Endothelial cell of umbilical vein (primary cell): ENCODE results near the gene CCDC30. TPM values are rescaled to one million over a fixed set of nuclear protein-coding genes. Genes with fewer than 3 reads are reported as not detected.

Experiments
- BruUV-seq: library from RNA; stranded (reverse); fragments of 400-500 nt; replicated peaks from 2 replicates; lab custom pipeline; 2021; lab: Mats Ljungman, UMichigan
- CTCF ChIA-PET: fragments of 300-600, 350-600 bp; sonication (Branson Sonifier 250); formaldehyde crosslinking; loops from one replicate; lab custom pipeline; 2021; ENCODE audit warnings: antibody characterized with exemption, inconsistent platforms; lab: Charles Lee
- POLR2A ChIA-PET: fragments of 300-600, 350-600 bp; sonication (Branson Sonifier 250); formaldehyde crosslinking; loops from one replicate; lab custom pipeline; 2021; ENCODE audit warnings: antibody characterized with exemption, inconsistent platforms; lab: Charles Lee
- DNase-seq: peaks from one replicate; pipeline ENCODE4 v3.0.0-alpha.2; 2011; ENCODE audit warnings: low read depth, low spot score
- FAIRE-seq: peaks from 2 replicates; lab custom pipeline; 2011; peaks lifted over from hg19 to GRCh38; lab: Jason Lieb, UNC
- H2AFZ ChIP-seq: 2 replicates; pipeline ENCODE4 v1.6.0; 2012; ENCODE audit warnings: low read depth, low read length, control low read depth, inconsistent platforms
- H3K27ac ChIP-seq: 2 replicates; pipeline ENCODE4 v1.5.1; 2011; ENCODE audit warnings: low read depth, mild to moderate bottlenecking, control low read depth, low read length, moderate library complexity; ENCODE audit not compliant: insufficient read depth
- H3K27me3 ChIP-seq, 2 experiments: 2 replicates each; pipeline versions ENCODE4 v1.6.0 to v1.6.1; 2011; ENCODE audit warnings: low read length in 2 of 2, mixed read lengths in 1 of 2; ENCODE audit not compliant: control insufficient read depth in 2 of 2, insufficient read depth in 2 of 2
- H3K36me3 ChIP-seq, 2 experiments: 2 replicates in 1 of 2; 3 replicates in 1 of 2; pipeline ENCODE4 v1.5.1; 2011; ENCODE audit warnings: low read length in 2 of 2, mild to moderate bottlenecking in 1 of 2, moderate library complexity in 1 of 2; ENCODE audit not compliant: control insufficient read depth in 2 of 2, insufficient read depth in 2 of 2; ENCODE audit errors: extremely low read depth in 1 of 2
- H3K4me1 ChIP-seq: 3 replicates; pipeline ENCODE4 v1.5.1; 2011; ENCODE audit warnings: mild to moderate bottlenecking, low read length; ENCODE audit not compliant: control insufficient read depth, insufficient read depth; ENCODE audit errors: extremely low read depth
- H3K4me2 ChIP-seq: 2 replicates; pipeline ENCODE4 v1.6.1; 2011; ENCODE audit warnings: low read length, control low read depth, mixed read lengths; ENCODE audit not compliant: insufficient read depth
- H3K4me3 ChIP-seq, 3 experiments: fragments of 200-600 bp in 1 of 3; sonication (generic), shearing (Covaris generic) in 1 of 3; replicated peaks in 1 of 3; 2 replicates each; pipeline ENCODE4 v1.5.1; 2011 to 2016; ENCODE audit warnings: control low read depth in 3 of 3, low read length in 3 of 3, mild to moderate bottlenecking in 2 of 3, inconsistent platforms in 1 of 3, low read depth in 1 of 3, moderate library complexity in 1 of 3; ENCODE audit not compliant: insufficient read depth in 1 of 3
- H3K79me2 ChIP-seq: 2 replicates; pipeline ENCODE4 v1.6.0; 2012; ENCODE audit warnings: low read length, inconsistent platforms; ENCODE audit not compliant: control insufficient read depth, insufficient read depth
- H3K9ac ChIP-seq: replicated peaks from 2 replicates; pipeline ENCODE3; 2011; ENCODE audit warnings: low read length, control low read depth; ENCODE audit not compliant: insufficient read depth; ENCODE audit errors: extremely low read depth
- H3K9me1 ChIP-seq: replicated peaks from 3 replicates; pipeline ENCODE4 v1.6.0; 2011; ENCODE audit warnings: mild to moderate bottlenecking, low read length; ENCODE audit not compliant: control insufficient read depth, insufficient read depth; ENCODE audit errors: extremely low read depth
- H3K9me3 ChIP-seq: replicated peaks from 2 replicates; pipeline ENCODE4 v1.5.1; 2012; ENCODE audit warnings: low read length, inconsistent platforms; ENCODE audit not compliant: control insufficient read depth, insufficient read depth
- H4K20me1 ChIP-seq: replicated peaks from 2 replicates; pipeline ENCODE3; 2011; ENCODE audit warnings: mild to moderate bottlenecking, low read length; ENCODE audit not compliant: control insufficient read depth, insufficient read depth; ENCODE audit errors: extremely low read depth
- CTCF ChIP-seq, 2 donors: IDR thresholded peaks; 1 replicate in 1 of 2; 2 replicates in 1 of 2; pipeline ENCODE4 v1.5.1; 2011; ENCODE audit warnings: low read length in 2 of 2, mild to moderate bottlenecking in 2 of 2, moderate library complexity in 2 of 2, control low read depth in 1 of 2, inconsistent platforms in 1 of 2, low read depth in 1 of 2; ENCODE audit not compliant: insufficient read depth in 1 of 2; ENCODE audit errors: extremely low read depth in 1 of 2
- EZH2 ChIP-seq: IDR thresholded peaks from 2 replicates; pipeline ENCODE4 v1.6.1; 2012; ENCODE audit warnings: borderline replicate concordance, low read depth, mild to moderate bottlenecking, moderate library complexity, low read length, inconsistent platforms; ENCODE audit not compliant: severe bottlenecking
- FOS ChIP-seq: IDR thresholded peaks from 2 replicates; pipeline ENCODE4 v1.6.1; 2011; ENCODE audit warnings: mild to moderate bottlenecking, low read length, moderate library complexity, borderline replicate concordance; ENCODE audit not compliant: insufficient read depth
- GATA2 ChIP-seq: IDR thresholded peaks from 2 replicates; pipeline ENCODE4 v1.7.0; 2011; ENCODE audit warnings: low read depth, mild to moderate bottlenecking, moderate library complexity, mixed read lengths, low read length; ENCODE audit not compliant: insufficient read length, insufficient read depth
- JUN ChIP-seq: IDR thresholded peaks from 2 replicates; pipeline ENCODE4 v1.6.1; 2011; ENCODE audit warnings: borderline replicate concordance, low read depth; ENCODE audit not compliant: insufficient read length, insufficient read depth
- MAX ChIP-seq: IDR thresholded peaks from 2 replicates; pipeline ENCODE4 v1.6.1; 2011; ENCODE audit not compliant: insufficient read depth, insufficient read length
- MYC ChIP-seq: IDR thresholded peaks from one replicate; pipeline ENCODE4 v1.6.1; 2011; ENCODE audit warnings: mild to moderate bottlenecking, low read depth, low read length
- POLR2A ChIP-seq: IDR thresholded peaks from 2 replicates; pipeline ENCODE4 v1.6.1; 2012; ENCODE audit warnings: low read depth, mild to moderate bottlenecking, control low read depth, low read length
- POLR2AphosphoS5 ChIP-seq: IDR thresholded peaks from 2 replicates; pipeline ENCODE4 v1.6.1; 2012; ENCODE audit warnings: low read depth, mild to moderate bottlenecking, control low read depth, low read length, moderate library complexity; ENCODE audit not compliant: insufficient read depth
- dilution Hi-C: fragments of 300-500 bp; cut with MboI; formaldehyde crosslinking; loops from one replicate; pipeline ENCODE4 v1.15.0; 2019; ENCODE audit warnings: low sequenced_read_pairs; ENCODE audit not compliant: extremely low pct_ligation_motif_present
- intact Hi-C: fragments of 100-400 bp; cut with micrococcal nuclease; formaldehyde crosslinking; loops from one replicate; pipeline ENCODE4 v1.10.0; 2022
- polyA plus RNA-seq, 4 experiments: library from polyadenylated mRNA; depleted of rRNA in 3 of 4; stranded (reverse) in 3 of 4; unstranded in 1 of 4; fragments of >200 nt; gene quantifications; 2 replicates each; pipeline versions ENCODE4 v1.2.1 to v1.2.3, GENCODE V29; 2011 to 2012; ENCODE audit warnings: missing spikeins in 1 of 4
- total RNA-seq: library from RNA; stranded (reverse); gene quantifications from 2 replicates; pipeline ENCODE4 v1.2.3, GENCODE V29; 2021

The CCDC30 gene
- total and polyA plus RNA-seq, 2 donors (not counting 3 experiments of a cell fraction or from before 2014, with no cell fraction given): 0.19 to 2.9 TPM

DNA sequence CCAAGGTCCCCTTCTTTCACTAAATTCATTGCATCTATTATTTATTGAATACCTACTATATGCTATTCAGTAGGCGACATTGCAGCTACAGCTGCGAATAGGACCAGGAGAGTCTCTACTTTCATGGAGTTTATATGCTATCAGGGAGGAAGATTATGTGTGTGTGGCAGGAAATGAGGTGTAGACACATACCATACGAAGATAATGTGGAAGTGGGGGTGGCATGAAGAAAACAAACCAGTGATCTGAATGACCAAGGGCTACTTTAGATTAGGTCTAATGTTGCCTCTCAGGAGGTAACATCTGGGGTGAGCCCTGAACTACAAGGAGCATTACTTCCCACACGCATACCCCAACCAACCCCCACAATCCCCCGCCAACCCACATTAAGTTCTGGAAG is 194.1 kb downstream of the CCDC30 start:
- Histone ChIP-seq H3K9me1 (no peaks in the 10 kb centered on the region), H3K4me2 (no peak overlapping the region), H3K9ac (no peak overlapping the region), H3K79me2 (peaks cover 15% of the 10 kb centered on the region), H3K9me3 (no peaks in the 10 kb centered on the region), H3K4me1 (peaks cover 14% of the 10 kb centered on the region), H3K36me3 (peaks cover 0 to 4% of the 10 kb centered on the region in 2 experiments), H2AFZ (peak overlapping the region; percentile 45), H3K27me3 (peaks cover 8 to 11% of the 10 kb centered on the region in 2 experiments), H4K20me1 (no peaks in the 10 kb centered on the region), H3K27ac (no peak overlapping the region), H3K4me3 (no peak overlapping the region)
- dilution Hi-C loops: no loop called here
- DNase-seq (no peak), FAIRE-seq (no peak)
- CTCF ChIA-PET: interaction anchor here (1.5 kb wide), 2 partner anchors 26 to 79 kb away, joined by 5 to 6 read pairs; partner anchors contain the start of gene YBX1
- BruUV-seq: no TSS peak
- intact Hi-C loops: loop anchor here (5.0 to 10.0 kb wide), 2 partner anchors 320 to 482 kb away; partner anchors contain the start of gene FOXJ3
- TF ChIP-seq JUN (no peak), EZH2 (no peak), GATA2 (no peak), POLR2A (no peak), POLR2AphosphoS5 (no peak), FOS (no peak), MYC (no peak), CTCF (IDR thresholded peaks at IDR 0.05; ENCODE audit: extremely low read depth in 1 of 2, insufficient read depth in 1 of 2, low read depth in 1 of 2, low read length in 2 of 2) (no peak), MAX (no peak)
- POLR2A ChIA-PET: no interaction called here
